Endothelial cell of umbilical vein (primary cell): ENCODE results near the gene MATN1. TPM values are rescaled to one million over a fixed set of nuclear protein-coding genes. Genes with fewer than 3 reads are reported as not detected.

Experiments
- BruUV-seq: library from RNA; stranded (reverse); fragments of 400-500 nt; replicated peaks from 2 replicates; lab custom pipeline; 2021; lab: Mats Ljungman, UMichigan
- CTCF ChIA-PET: fragments of 300-600, 350-600 bp; sonication (Branson Sonifier 250); formaldehyde crosslinking; loops from one replicate; lab custom pipeline; 2021; ENCODE audit warnings: antibody characterized with exemption, inconsistent platforms; lab: Charles Lee
- POLR2A ChIA-PET: fragments of 300-600, 350-600 bp; sonication (Branson Sonifier 250); formaldehyde crosslinking; loops from one replicate; lab custom pipeline; 2021; ENCODE audit warnings: antibody characterized with exemption, inconsistent platforms; lab: Charles Lee
- DNase-seq: peaks from one replicate; pipeline ENCODE4 v3.0.0-alpha.2; 2011; ENCODE audit warnings: low read depth, low spot score
- FAIRE-seq: peaks from 2 replicates; lab custom pipeline; 2011; peaks lifted over from hg19 to GRCh38; lab: Jason Lieb, UNC
- H2AFZ ChIP-seq: 2 replicates; pipeline ENCODE4 v1.6.0; 2012; ENCODE audit warnings: low read depth, low read length, control low read depth, inconsistent platforms
- H3K27ac ChIP-seq: 2 replicates; pipeline ENCODE4 v1.5.1; 2011; ENCODE audit warnings: low read depth, mild to moderate bottlenecking, control low read depth, low read length, moderate library complexity; ENCODE audit not compliant: insufficient read depth
- H3K27me3 ChIP-seq, 2 experiments: 2 replicates each; pipeline versions ENCODE4 v1.6.0 to v1.6.1; 2011; ENCODE audit warnings: low read length in 2 of 2, mixed read lengths in 1 of 2; ENCODE audit not compliant: control insufficient read depth in 2 of 2, insufficient read depth in 2 of 2
- H3K36me3 ChIP-seq, 2 experiments: 2 replicates in 1 of 2; 3 replicates in 1 of 2; pipeline ENCODE4 v1.5.1; 2011; ENCODE audit warnings: low read length in 2 of 2, mild to moderate bottlenecking in 1 of 2, moderate library complexity in 1 of 2; ENCODE audit not compliant: control insufficient read depth in 2 of 2, insufficient read depth in 2 of 2; ENCODE audit errors: extremely low read depth in 1 of 2
- H3K4me1 ChIP-seq: 3 replicates; pipeline ENCODE4 v1.5.1; 2011; ENCODE audit warnings: mild to moderate bottlenecking, low read length; ENCODE audit not compliant: control insufficient read depth, insufficient read depth; ENCODE audit errors: extremely low read depth
- H3K4me2 ChIP-seq: 2 replicates; pipeline ENCODE4 v1.6.1; 2011; ENCODE audit warnings: low read length, control low read depth, mixed read lengths; ENCODE audit not compliant: insufficient read depth
- H3K4me3 ChIP-seq, 3 experiments: fragments of 200-600 bp in 1 of 3; sonication (generic), shearing (Covaris generic) in 1 of 3; replicated peaks in 1 of 3; 2 replicates each; pipeline ENCODE4 v1.5.1; 2011 to 2016; ENCODE audit warnings: control low read depth in 3 of 3, low read length in 3 of 3, mild to moderate bottlenecking in 2 of 3, inconsistent platforms in 1 of 3, low read depth in 1 of 3, moderate library complexity in 1 of 3; ENCODE audit not compliant: insufficient read depth in 1 of 3
- H3K79me2 ChIP-seq: 2 replicates; pipeline ENCODE4 v1.6.0; 2012; ENCODE audit warnings: low read length, inconsistent platforms; ENCODE audit not compliant: control insufficient read depth, insufficient read depth
- H3K9ac ChIP-seq: replicated peaks from 2 replicates; pipeline ENCODE3; 2011; ENCODE audit warnings: low read length, control low read depth; ENCODE audit not compliant: insufficient read depth; ENCODE audit errors: extremely low read depth
- H3K9me1 ChIP-seq: replicated peaks from 3 replicates; pipeline ENCODE4 v1.6.0; 2011; ENCODE audit warnings: mild to moderate bottlenecking, low read length; ENCODE audit not compliant: control insufficient read depth, insufficient read depth; ENCODE audit errors: extremely low read depth
- H3K9me3 ChIP-seq: replicated peaks from 2 replicates; pipeline ENCODE4 v1.5.1; 2012; ENCODE audit warnings: low read length, inconsistent platforms; ENCODE audit not compliant: control insufficient read depth, insufficient read depth
- H4K20me1 ChIP-seq: replicated peaks from 2 replicates; pipeline ENCODE3; 2011; ENCODE audit warnings: mild to moderate bottlenecking, low read length; ENCODE audit not compliant: control insufficient read depth, insufficient read depth; ENCODE audit errors: extremely low read depth
- EZH2 ChIP-seq: IDR thresholded peaks from 2 replicates; pipeline ENCODE4 v1.6.1; 2012; ENCODE audit warnings: borderline replicate concordance, low read depth, mild to moderate bottlenecking, moderate library complexity, low read length, inconsistent platforms; ENCODE audit not compliant: severe bottlenecking
- FOS ChIP-seq: IDR thresholded peaks from 2 replicates; pipeline ENCODE4 v1.6.1; 2011; ENCODE audit warnings: mild to moderate bottlenecking, low read length, moderate library complexity, borderline replicate concordance; ENCODE audit not compliant: insufficient read depth
- GATA2 ChIP-seq: IDR thresholded peaks from 2 replicates; pipeline ENCODE4 v1.7.0; 2011; ENCODE audit warnings: low read depth, mild to moderate bottlenecking, moderate library complexity, mixed read lengths, low read length; ENCODE audit not compliant: insufficient read length, insufficient read depth
- JUN ChIP-seq: IDR thresholded peaks from 2 replicates; pipeline ENCODE4 v1.6.1; 2011; ENCODE audit warnings: borderline replicate concordance, low read depth; ENCODE audit not compliant: insufficient read length, insufficient read depth
- MAX ChIP-seq: IDR thresholded peaks from 2 replicates; pipeline ENCODE4 v1.6.1; 2011; ENCODE audit not compliant: insufficient read depth, insufficient read length
- MYC ChIP-seq: IDR thresholded peaks from one replicate; pipeline ENCODE4 v1.6.1; 2011; ENCODE audit warnings: mild to moderate bottlenecking, low read depth, low read length
- POLR2A ChIP-seq: IDR thresholded peaks from 2 replicates; pipeline ENCODE4 v1.6.1; 2012; ENCODE audit warnings: low read depth, mild to moderate bottlenecking, control low read depth, low read length
- POLR2AphosphoS5 ChIP-seq: IDR thresholded peaks from 2 replicates; pipeline ENCODE4 v1.6.1; 2012; ENCODE audit warnings: low read depth, mild to moderate bottlenecking, control low read depth, low read length, moderate library complexity; ENCODE audit not compliant: insufficient read depth
- dilution Hi-C: fragments of 300-500 bp; cut with MboI; formaldehyde crosslinking; loops from one replicate; pipeline ENCODE4 v1.15.0; 2019; ENCODE audit warnings: low sequenced_read_pairs; ENCODE audit not compliant: extremely low pct_ligation_motif_present
- intact Hi-C: fragments of 100-400 bp; cut with micrococcal nuclease; formaldehyde crosslinking; loops from one replicate; pipeline ENCODE4 v1.10.0; 2022
- polyA plus RNA-seq, 4 experiments: library from polyadenylated mRNA; depleted of rRNA in 3 of 4; stranded (reverse) in 3 of 4; unstranded in 1 of 4; fragments of >200 nt; gene quantifications; 2 replicates each; pipeline versions ENCODE4 v1.2.1 to v1.2.3, GENCODE V29; 2011 to 2012; ENCODE audit warnings: missing spikeins in 1 of 4
- total RNA-seq: library from RNA; stranded (reverse); gene quantifications from 2 replicates; pipeline ENCODE4 v1.2.3, GENCODE V29; 2021
- TF ChIP-seq, protein P1 (sequence below), 2 donors: IDR thresholded peaks; 1 replicate in 1 of 2; 2 replicates in 1 of 2; pipeline ENCODE4 v1.5.1; 2011; ENCODE audit warnings: low read length in 2 of 2, mild to moderate bottlenecking in 2 of 2, moderate library complexity in 2 of 2, control low read depth in 1 of 2, inconsistent platforms in 1 of 2, low read depth in 1 of 2; ENCODE audit not compliant: insufficient read depth in 1 of 2; ENCODE audit errors: extremely low read depth in 1 of 2

MATN1 gene
- total and polyA plus RNA-seq, 2 donors (not counting 3 experiments of a cell fraction or from before 2014, with no cell fraction given) = 0.29 to 0.36 TPM

DNA sequence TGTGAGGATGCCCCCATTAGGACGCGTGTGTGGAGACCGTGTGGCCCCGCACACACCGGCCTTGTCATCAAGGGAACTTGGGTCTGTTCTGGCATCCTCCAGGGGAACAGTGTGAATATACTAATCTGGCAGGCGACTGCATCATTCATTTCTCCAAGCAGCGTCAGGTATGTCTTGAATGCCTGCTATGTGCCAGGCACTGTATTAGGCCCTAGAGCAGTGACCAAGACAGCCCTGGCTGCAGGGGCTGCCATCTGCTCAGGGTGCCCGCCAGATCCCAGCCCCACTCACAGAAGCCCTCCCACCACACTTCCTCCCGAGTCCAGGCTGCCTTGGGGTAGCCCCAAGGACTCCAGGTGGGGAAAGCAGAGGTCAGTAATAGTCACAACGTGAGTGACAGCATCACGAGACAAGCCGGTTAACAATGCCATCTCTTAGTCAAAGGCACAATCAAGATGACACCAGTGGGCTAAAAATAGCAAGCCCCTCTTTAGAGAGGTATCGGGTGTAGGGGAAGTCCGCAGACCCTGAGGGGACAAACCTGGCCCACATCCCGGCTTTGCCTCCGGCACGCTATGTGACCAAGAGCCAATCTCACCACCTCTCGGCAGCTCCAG lies 41.7 kb upstream of the MATN1 start:
- DNase-seq = no peak
- H3K9ac ChIP-seq = no peak overlapping the region
- H3K36me3 ChIP-seq = no peaks in the 10 kb centered on the region
- H3K27me3 ChIP-seq = no peaks in the 10 kb centered on the region
- POLR2A ChIA-PET = no interaction called here
- H3K9me1 ChIP-seq = no peaks in the 10 kb centered on the region
- H3K9me3 ChIP-seq = no peaks in the 10 kb centered on the region
- CTCF ChIA-PET = interaction anchor here (1.0 kb wide), 1 partner anchor 43 kb away, joined by 4 read pairs; no protein-coding TSS in a partner anchor
- no TSS peak for BruUV-seq
- H3K27ac ChIP-seq = no peak overlapping the region
- H3K4me2 ChIP-seq = no peak overlapping the region
- no peaks in the 10 kb centered on the region for H3K4me1 ChIP-seq
- no peak for FAIRE-seq
- no peak overlapping the region for H2AFZ ChIP-seq
- dilution Hi-C loops (no loop called here), intact Hi-C loops (no loop called here)
- no peaks in the 10 kb centered on the region for H3K79me2 ChIP-seq
- TF ChIP-seq FOS (no peak), MYC (no peak), POLR2A (no peak), MAX (no peak), GATA2 (no peak), JUN (no peak), EZH2 (no peak), POLR2AphosphoS5 (no peak)
- TF ChIP-seq, protein P1, sequence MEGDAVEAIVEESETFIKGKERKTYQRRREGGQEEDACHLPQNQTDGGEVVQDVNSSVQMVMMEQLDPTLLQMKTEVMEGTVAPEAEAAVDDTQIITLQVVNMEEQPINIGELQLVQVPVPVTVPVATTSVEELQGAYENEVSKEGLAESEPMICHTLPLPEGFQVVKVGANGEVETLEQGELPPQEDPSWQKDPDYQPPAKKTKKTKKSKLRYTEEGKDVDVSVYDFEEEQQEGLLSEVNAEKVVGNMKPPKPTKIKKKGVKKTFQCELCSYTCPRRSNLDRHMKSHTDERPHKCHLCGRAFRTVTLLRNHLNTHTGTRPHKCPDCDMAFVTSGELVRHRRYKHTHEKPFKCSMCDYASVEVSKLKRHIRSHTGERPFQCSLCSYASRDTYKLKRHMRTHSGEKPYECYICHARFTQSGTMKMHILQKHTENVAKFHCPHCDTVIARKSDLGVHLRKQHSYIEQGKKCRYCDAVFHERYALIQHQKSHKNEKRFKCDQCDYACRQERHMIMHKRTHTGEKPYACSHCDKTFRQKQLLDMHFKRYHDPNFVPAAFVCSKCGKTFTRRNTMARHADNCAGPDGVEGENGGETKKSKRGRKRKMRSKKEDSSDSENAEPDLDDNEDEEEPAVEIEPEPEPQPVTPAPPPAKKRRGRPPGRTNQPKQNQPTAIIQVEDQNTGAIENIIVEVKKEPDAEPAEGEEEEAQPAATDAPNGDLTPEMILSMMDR (IDR thresholded peaks at IDR 0.05; ENCODE audit: extremely low read depth in 1 of 2, insufficient read depth in 1 of 2, low read depth in 1 of 2, low read length in 2 of 2) = no peak
- no peak overlapping the region for H3K4me3 ChIP-seq
- H4K20me1 ChIP-seq = no peaks in the 10 kb centered on the region
